Panc1 (cell line): Measurements from ENCODE around the gene ZNF334.

Experiments used
- CTCF ChIP-seq: fragments of 450-650 bp; IDR thresholded peaks from 2 replicates; pipeline ENCODE4 v1.5.1; 2017; ENCODE audit warnings: mild to moderate bottlenecking
- POLR2AphosphoS5 ChIP-seq: IDR thresholded peaks from 2 replicates; pipeline ENCODE4 v1.6.1; 2012; ENCODE audit warnings: mild to moderate bottlenecking, low read depth, low read length, moderate library complexity

GRCh38 chr20:46455729-46456128 is 57.6 kb downstream of the ZNF334 start:
- TF ChIP-seq CTCF = no peak
- no peak for TF ChIP-seq POLR2AphosphoS5
